PFSK-1 (cell line): ENCODE data around the gene NT5C.

Experiments
- FOXP2 ChIP-seq: optimal IDR thresholded peaks from 2 replicates; pipeline ENCODE3; 2011; ENCODE audit warnings: borderline replicate concordance, control low read depth, inconsistent platforms; ENCODE audit not compliant: insufficient read depth; ENCODE audit errors: extremely low read length, extremely low read depth
- POLR2AphosphoS5 ChIP-seq: IDR thresholded peaks from 2 replicates; pipeline ENCODE4 v1.6.1; 2012; ENCODE audit warnings: low read depth, mild to moderate bottlenecking, control low read depth, low read length, moderate library complexity
- REST ChIP-seq, 2 experiments: IDR thresholded peaks; 2 replicates each; pipeline versions ENCODE4 v1.6.1 to v1.8.0; 2011 to 2012; ENCODE audit warnings: low read depth in 2 of 2, low read length in 2 of 2, control low read depth in 1 of 2, inconsistent platforms in 1 of 2, mild to moderate bottlenecking in 1 of 2, moderate library complexity in 1 of 2; ENCODE audit not compliant: insufficient read depth in 1 of 2
- SIN3A ChIP-seq: IDR thresholded peaks from 2 replicates; pipeline ENCODE4 v1.6.1; 2012; ENCODE audit warnings: mild to moderate bottlenecking, low read length, moderate library complexity, borderline replicate concordance; ENCODE audit not compliant: insufficient read depth
- TAF1 ChIP-seq: IDR thresholded peaks from 2 replicates; pipeline ENCODE4 v1.6.1; 2012; ENCODE audit warnings: low read length, control low read depth, borderline replicate concordance; ENCODE audit not compliant: insufficient read depth

Gene NT5C

GRCh38 chr17:75108193-75108592, 23.3 kb downstream of the NT5C start:
- no peak for TF ChIP-seq SIN3A
- TF ChIP-seq REST (IDR thresholded peaks at IDR 0.05; ENCODE audit: insufficient read depth in 1 of 2, low read depth in 2 of 2, low read length in 2 of 2): no peak
- TF ChIP-seq FOXP2: no peak
- TF ChIP-seq POLR2AphosphoS5: no peak
- no peak for TF ChIP-seq TAF1

GRCh38 chr17:75105126-75106080, 26.1 kb downstream of the NT5C start:
- TF ChIP-seq POLR2AphosphoS5 (no peak), SIN3A (no peak), TAF1 (no peak), FOXP2 (no peak), REST (IDR thresholded peaks at IDR 0.05; ENCODE audit: insufficient read depth in 1 of 2, low read depth in 2 of 2, low read length in 2 of 2) (no peak)

GRCh38 chr17:75103601-75104554, 27.7 kb downstream of the NT5C start:
- TF ChIP-seq TAF1: no peak
- no peak for TF ChIP-seq POLR2AphosphoS5
- no peak for TF ChIP-seq FOXP2
- no peak for TF ChIP-seq REST (IDR thresholded peaks at IDR 0.05; ENCODE audit: insufficient read depth in 1 of 2, low read depth in 2 of 2, low read length in 2 of 2)
- TF ChIP-seq SIN3A: no peak

GRCh38 chr17:75102385-75102821, 29.1 kb downstream of the NT5C start:
- TF ChIP-seq TAF1 (no peak), POLR2AphosphoS5 (no peak), FOXP2 (no peak), REST (IDR thresholded peaks at IDR 0.05; ENCODE audit: insufficient read depth in 1 of 2, low read depth in 2 of 2, low read length in 2 of 2) (no peak), SIN3A (no peak)
